Measurements from ENCODE around the gene SLC9A9.

SLC9A9 gene

GRCh38 chr3:143562789-143563188, 285.5 kb downstream of the SLC9A9 start:
- H3K4me2 ChIP-seq (ENCODE audit: low read length) = no peak overlapping the region
- H4K12ac ChIP-seq (ENCODE audit: low read depth, low read length) = no peak overlapping the region
- no peak overlapping the region for H3K9ac ChIP-seq (ENCODE audit: low read length)
- H3K79me2 ChIP-seq (ENCODE audit: control insufficient read depth, insufficient read depth, low read length, poor library complexity) = no peaks in the 10 kb centered on the region
- H3K4me3 ChIP-seq (ENCODE audit: low read depth, low read length) = no peak overlapping the region
- H3K79me1 ChIP-seq (ENCODE audit: low read length) = no peaks in the 10 kb centered on the region
- H4K8ac ChIP-seq (ENCODE audit: low read depth, low read length) = no peak overlapping the region
- no peak overlapping the region for H2BK5ac ChIP-seq (ENCODE audit: low read depth, low read length, poor library complexity)
- no peak overlapping the region for H3K14ac ChIP-seq (ENCODE audit: low read length)
- WGBS (ENCODE audit: extremely low coverage, insufficient coverage, insufficient read length) = no CpG with 5 or more reads among the region's 2 CpGs
- H3K18ac ChIP-seq (ENCODE audit: low read length) = no peak overlapping the region
- no peak overlapping the region for H2AK5ac ChIP-seq (ENCODE audit: low read length)
- no peak overlapping the region for H3K4ac ChIP-seq (ENCODE audit: low read depth, low read length)
- H3K27ac ChIP-seq (ENCODE audit: low read depth, low read length) = no peak overlapping the region
- DNase-seq = no peak
- no peak overlapping the region for H2BK120ac ChIP-seq (ENCODE audit: insufficient read depth, low read length, poor library complexity)
- H3K9me3 ChIP-seq (ENCODE audit: insufficient read depth, low read depth, low read length) = peaks cover 3% of the 10 kb centered on the region
- no peaks in the 10 kb centered on the region for H3K27me3 ChIP-seq (ENCODE audit: insufficient read depth, low read length)
- no peak overlapping the region for H2AFZ ChIP-seq (ENCODE audit: insufficient read depth, low read length, poor library complexity)
- H3K23ac ChIP-seq (ENCODE audit: low read length) = no peak overlapping the region
- no peak overlapping the region for H2BK12ac ChIP-seq (ENCODE audit: low read length)
- no peaks in the 10 kb centered on the region for H3K4me1 ChIP-seq (ENCODE audit: control insufficient read depth in 1 of 2, insufficient read depth in 2 of 2, low read length in 2 of 2)
- no peak overlapping the region for H4K91ac ChIP-seq (ENCODE audit: low read depth, low read length)
- no peaks in the 10 kb centered on the region for H3K36me3 ChIP-seq (ENCODE audit: control insufficient read depth in 1 of 2, insufficient read depth in 2 of 2, low read length in 2 of 2)

DNA sequence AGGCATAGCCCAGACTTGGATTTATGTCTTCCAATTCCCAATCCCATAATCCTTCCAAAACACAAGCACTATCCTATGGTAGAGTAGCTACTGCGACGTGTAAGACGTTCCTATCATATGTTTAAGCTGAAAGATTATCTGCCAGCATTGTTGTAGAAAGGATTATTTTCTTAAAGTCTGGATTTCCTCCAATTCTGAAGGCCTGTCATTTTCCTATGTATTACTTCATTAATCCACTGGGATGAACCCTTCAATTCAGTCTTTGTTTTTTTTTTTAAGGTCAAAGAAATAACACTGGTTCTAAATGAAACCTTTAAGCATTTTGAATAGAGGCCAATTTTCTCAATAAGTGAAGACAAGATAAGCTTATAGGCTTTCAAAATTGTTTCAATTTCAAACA, 289.0 kb downstream of the SLC9A9 start:
- Histone ChIP-seq H3K79me1 (ENCODE audit: low read length) (no peaks in the 10 kb centered on the region), H3K9ac (ENCODE audit: low read length) (no peak overlapping the region), H4K12ac (ENCODE audit: low read depth, low read length) (no peak overlapping the region), H3K36me3 (ENCODE audit: control insufficient read depth in 1 of 2, insufficient read depth in 2 of 2, low read length in 2 of 2) (no peaks in the 10 kb centered on the region), H4K8ac (ENCODE audit: low read depth, low read length) (no peak overlapping the region), H3K27me3 (ENCODE audit: insufficient read depth, low read length) (no peaks in the 10 kb centered on the region), H3K4me2 (ENCODE audit: low read length) (no peak overlapping the region), H3K4me3 (ENCODE audit: low read depth, low read length) (no peak overlapping the region), H3K23ac (ENCODE audit: low read length) (no peak overlapping the region), H2BK12ac (ENCODE audit: low read length) (no peak overlapping the region), H2AK5ac (ENCODE audit: low read length) (no peak overlapping the region), H3K18ac (ENCODE audit: low read length) (no peak overlapping the region), H3K4ac (ENCODE audit: low read depth, low read length) (no peak overlapping the region), H3K9me3 (ENCODE audit: insufficient read depth, low read depth, low read length) (peaks cover 3% of the 10 kb centered on the region), H4K91ac (ENCODE audit: low read depth, low read length) (no peak overlapping the region), H2BK120ac (ENCODE audit: insufficient read depth, low read length, poor library complexity) (no peak overlapping the region), H3K79me2 (ENCODE audit: control insufficient read depth, insufficient read depth, low read length, poor library complexity) (no peaks in the 10 kb centered on the region), H3K4me1 (ENCODE audit: control insufficient read depth in 1 of 2, insufficient read depth in 2 of 2, low read length in 2 of 2) (no peaks in the 10 kb centered on the region), H2AFZ (ENCODE audit: insufficient read depth, low read length, poor library complexity) (no peak overlapping the region), H2BK5ac (ENCODE audit: low read depth, low read length, poor library complexity) (no peak overlapping the region), H3K27ac (ENCODE audit: low read depth, low read length) (no peak overlapping the region), H3K14ac (ENCODE audit: low read length) (no peak overlapping the region)
- no CpG with 5 or more reads among the region's 3 CpGs for WGBS (ENCODE audit: extremely low coverage, insufficient coverage, insufficient read length)
- no peak for DNase-seq

DNA sequence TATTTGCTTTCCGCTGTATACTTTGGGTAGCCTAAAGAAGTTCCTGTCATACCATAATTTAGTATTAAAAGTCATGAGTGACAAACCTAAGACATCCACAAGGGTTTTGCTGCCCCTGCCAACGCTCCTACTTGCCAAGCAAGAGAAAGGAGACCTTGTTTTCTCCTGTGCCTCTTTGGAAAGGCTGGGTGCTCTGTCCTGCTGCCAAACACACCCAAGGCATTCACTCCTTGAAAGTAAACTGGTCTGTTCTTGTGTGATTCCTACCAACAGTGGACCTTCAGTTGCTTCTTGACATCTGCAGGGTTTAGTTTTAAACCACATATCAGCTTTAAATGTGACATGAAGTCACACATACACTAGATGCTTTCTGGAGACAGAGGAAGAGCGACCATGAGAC, 295.4 kb downstream of the SLC9A9 start:
- H3K4me2 ChIP-seq (ENCODE audit: low read length) = no peak overlapping the region
- H2BK120ac ChIP-seq (ENCODE audit: insufficient read depth, low read length, poor library complexity) = no peak overlapping the region
- no peak overlapping the region for H3K14ac ChIP-seq (ENCODE audit: low read length)
- no peak overlapping the region for H3K27ac ChIP-seq (ENCODE audit: low read depth, low read length)
- no peak overlapping the region for H3K9ac ChIP-seq (ENCODE audit: low read length)
- H2BK12ac ChIP-seq (ENCODE audit: low read length) = no peak overlapping the region
- H3K4ac ChIP-seq (ENCODE audit: low read depth, low read length) = no peak overlapping the region
- no peak overlapping the region for H4K8ac ChIP-seq (ENCODE audit: low read depth, low read length)
- no peaks in the 10 kb centered on the region for H3K4me1 ChIP-seq (ENCODE audit: control insufficient read depth in 1 of 2, insufficient read depth in 2 of 2, low read length in 2 of 2)
- no peak overlapping the region for H2AFZ ChIP-seq (ENCODE audit: insufficient read depth, low read length, poor library complexity)
- no peak overlapping the region for H3K4me3 ChIP-seq (ENCODE audit: low read depth, low read length)
- no peak overlapping the region for H3K18ac ChIP-seq (ENCODE audit: low read length)
- H4K91ac ChIP-seq (ENCODE audit: low read depth, low read length) = no peak overlapping the region
- H3K23ac ChIP-seq (ENCODE audit: low read length) = no peak overlapping the region
- no peak for DNase-seq
- H3K79me1 ChIP-seq (ENCODE audit: low read length) = no peaks in the 10 kb centered on the region
- no peaks in the 10 kb centered on the region for H3K79me2 ChIP-seq (ENCODE audit: control insufficient read depth, insufficient read depth, low read length, poor library complexity)
- H3K36me3 ChIP-seq (ENCODE audit: control insufficient read depth in 1 of 2, insufficient read depth in 2 of 2, low read length in 2 of 2) = no peaks in the 10 kb centered on the region
- H2AK5ac ChIP-seq (ENCODE audit: low read length) = no peak overlapping the region
- WGBS (ENCODE audit: extremely low coverage, insufficient coverage, insufficient read length) = no CpG with 5 or more reads among the region's 3 CpGs
- no peaks in the 10 kb centered on the region for H3K9me3 ChIP-seq (ENCODE audit: insufficient read depth, low read depth, low read length)
- no peaks in the 10 kb centered on the region for H3K27me3 ChIP-seq (ENCODE audit: insufficient read depth, low read length)
- no peak overlapping the region for H2BK5ac ChIP-seq (ENCODE audit: low read depth, low read length, poor library complexity)
- H4K12ac ChIP-seq (ENCODE audit: low read depth, low read length) = no peak overlapping the region

DNA sequence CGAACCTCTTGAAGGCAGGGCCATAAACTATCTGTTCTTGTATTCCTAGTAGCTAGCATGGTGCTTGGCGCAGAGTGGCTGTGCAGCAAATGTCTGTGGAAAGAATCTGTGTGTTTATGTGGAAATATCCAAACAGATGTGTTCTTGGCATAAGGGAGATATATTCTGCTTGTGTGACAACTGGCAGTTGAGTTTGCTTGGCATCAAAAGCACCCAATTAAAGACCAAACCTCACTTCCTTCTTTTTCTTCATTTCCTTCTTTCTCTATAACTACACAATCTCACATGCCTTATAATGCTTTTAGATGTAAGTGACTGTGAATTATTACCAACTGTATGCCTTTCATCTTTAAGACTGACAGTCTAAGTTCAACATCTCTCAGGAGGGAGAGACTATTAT, 296.5 kb downstream of the SLC9A9 start:
- Histone ChIP-seq H3K4ac (ENCODE audit: low read depth, low read length) (no peak overlapping the region), H3K4me1 (ENCODE audit: control insufficient read depth in 1 of 2, insufficient read depth in 2 of 2, low read length in 2 of 2) (no peaks in the 10 kb centered on the region)
- WGBS (ENCODE audit: extremely low coverage, insufficient coverage, insufficient read length) = no CpG with 5 or more reads among the region's 2 CpGs

More for the DNA sequence above, 296.5 kb downstream of the SLC9A9 start:
- H3K23ac ChIP-seq (ENCODE audit: low read length) = no peak overlapping the region
- no peak overlapping the region for H2BK5ac ChIP-seq (ENCODE audit: low read depth, low read length, poor library complexity)
- no peak overlapping the region for H4K8ac ChIP-seq (ENCODE audit: low read depth, low read length)
- H3K79me1 ChIP-seq (ENCODE audit: low read length) = no peaks in the 10 kb centered on the region
- H2AK5ac ChIP-seq (ENCODE audit: low read length) = no peak overlapping the region
- no peaks in the 10 kb centered on the region for H3K79me2 ChIP-seq (ENCODE audit: control insufficient read depth, insufficient read depth, low read length, poor library complexity)
- H3K27ac ChIP-seq (ENCODE audit: low read depth, low read length) = no peak overlapping the region
- H3K18ac ChIP-seq (ENCODE audit: low read length) = no peak overlapping the region
- no peak overlapping the region for H4K91ac ChIP-seq (ENCODE audit: low read depth, low read length)
- H2BK12ac ChIP-seq (ENCODE audit: low read length) = no peak overlapping the region
- H3K9me3 ChIP-seq (ENCODE audit: insufficient read depth, low read depth, low read length) = no peaks in the 10 kb centered on the region
- no peak overlapping the region for H4K12ac ChIP-seq (ENCODE audit: low read depth, low read length)
- no peak overlapping the region for H2AFZ ChIP-seq (ENCODE audit: insufficient read depth, low read length, poor library complexity)
- no peak overlapping the region for H3K14ac ChIP-seq (ENCODE audit: low read length)
- H2BK120ac ChIP-seq (ENCODE audit: insufficient read depth, low read length, poor library complexity) = no peak overlapping the region
- H3K9ac ChIP-seq (ENCODE audit: low read length) = no peak overlapping the region
- H3K4me3 ChIP-seq (ENCODE audit: low read depth, low read length) = no peak overlapping the region
- H3K4me2 ChIP-seq (ENCODE audit: low read length) = no peak overlapping the region
- DNase-seq = no peak
- no peaks in the 10 kb centered on the region for H3K27me3 ChIP-seq (ENCODE audit: insufficient read depth, low read length)
- H3K36me3 ChIP-seq (ENCODE audit: control insufficient read depth in 1 of 2, insufficient read depth in 2 of 2, low read length in 2 of 2) = no peaks in the 10 kb centered on the region
